Stimulated activated effector memory CD8-positive, alpha-beta T cell treated with anti-CD3 and anti-CD28 coated beads, Interleukin-12 subunit alpha, Interleukin-12 subunit beta, amount 100 ng/mL, for 72 hours (primary cell): ENCODE data around the gene NPAS2.
A peak's percentile ranks its signal among the peaks of the same experiment; 100 is the strongest.

Experiments used
- ATAC-seq: fragments of 150-1000 bp; cut with Tn5 transposase; 2 replicates; pipeline ENCODE4 v1.10.0; 2021
- DNase-seq, 2 donors: peaks; one replicate each; pipeline ENCODE4 v3.0.0; 2021 to 2022; ENCODE audit warnings: low spot score in 2 of 2
- H3K27ac Mint-ChIP-seq: one replicate; pipeline ENCODE4 v1.8.0; 2022; ENCODE audit warnings: mild to moderate bottlenecking, mixed read lengths
- H3K36me3 Mint-ChIP-seq: one replicate; pipeline ENCODE4 v1.8.0; 2022; ENCODE audit warnings: mild to moderate bottlenecking, mixed read lengths
- H3K4me1 Mint-ChIP-seq: one replicate; pipeline ENCODE4 v1.8.0; 2022; ENCODE audit warnings: mixed read lengths
- H3K4me3 Mint-ChIP-seq: one replicate; pipeline ENCODE4 v1.8.0; 2022; ENCODE audit warnings: mild to moderate bottlenecking, mixed read lengths
- H3K9me3 Mint-ChIP-seq: one replicate; pipeline ENCODE4 v1.8.0; 2022; ENCODE audit warnings: mixed read lengths

NPAS2 gene

GRCh38 chr2:100875516-100876230, 55.7 kb downstream of the NPAS2 start:
- H3K36me3 Mint-ChIP-seq: no peaks in the 10 kb centered on the region
- H3K27ac Mint-ChIP-seq: no peak overlapping the region
- H3K4me1 Mint-ChIP-seq: no peaks in the 10 kb centered on the region
- no peak overlapping the region for H3K4me3 Mint-ChIP-seq
- no peak for DNase-seq
- ATAC-seq: no peak
- H3K9me3 Mint-ChIP-seq: no peaks in the 10 kb centered on the region

DNA sequence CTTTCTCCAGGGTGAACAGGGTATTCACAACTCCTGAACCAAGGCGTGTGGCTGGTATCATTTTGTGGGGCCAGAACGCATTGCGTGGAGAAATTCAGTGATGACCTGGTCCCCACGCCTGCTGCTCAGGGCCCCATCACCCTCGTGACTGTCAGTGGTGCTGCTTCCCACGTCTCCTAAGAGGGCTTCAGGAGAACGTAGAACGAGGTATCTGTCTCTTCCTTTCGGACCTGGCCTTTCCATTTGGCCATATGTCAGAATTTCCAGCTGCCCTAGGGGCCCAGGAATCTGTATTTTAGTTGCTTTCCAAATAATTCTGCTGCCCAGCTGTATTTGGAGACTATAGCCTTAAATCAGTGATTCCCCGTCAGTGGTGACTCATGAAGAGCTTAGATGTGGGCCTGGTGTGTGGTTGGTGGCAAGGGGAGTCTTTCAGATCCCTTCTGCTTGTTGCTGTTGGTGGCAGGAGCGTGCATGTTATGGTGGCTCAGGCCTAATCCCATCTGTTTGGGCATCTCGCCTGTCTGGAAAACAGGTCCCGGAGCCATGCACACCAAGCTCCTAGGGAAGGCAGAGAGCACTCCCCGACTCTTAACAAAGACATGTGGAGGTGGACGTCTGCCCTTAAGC, 56.4 kb downstream of the NPAS2 start:
- DNase-seq (no peak), ATAC-seq (no peak)
- no peaks in the 10 kb centered on the region for H3K9me3 Mint-ChIP-seq
- no peaks in the 10 kb centered on the region for H3K4me1 Mint-ChIP-seq
- H3K27ac Mint-ChIP-seq: no peak overlapping the region
- H3K36me3 Mint-ChIP-seq: no peaks in the 10 kb centered on the region
- H3K4me3 Mint-ChIP-seq: no peak overlapping the region

DNA sequence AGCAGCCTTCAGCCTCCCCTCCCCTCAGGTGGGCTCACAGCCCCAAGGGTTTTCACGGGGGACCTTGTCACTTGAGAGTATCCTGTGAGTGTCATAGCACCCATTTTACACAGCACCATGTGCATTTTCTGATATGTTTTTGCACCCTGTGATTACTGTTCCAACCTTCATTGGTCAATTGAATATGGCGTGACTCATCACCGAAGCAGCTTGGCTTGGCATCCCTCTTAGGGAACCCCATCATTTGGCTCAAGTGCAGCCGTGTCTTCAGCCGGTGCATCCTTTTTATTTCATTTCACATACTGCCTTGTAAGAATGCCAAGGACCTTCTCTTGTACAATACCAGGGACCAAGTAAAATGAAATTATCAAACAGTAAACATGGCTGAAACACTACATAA, 57.6 kb downstream of the NPAS2 start:
- no peaks in the 10 kb centered on the region for H3K36me3 Mint-ChIP-seq
- no peak overlapping the region for H3K27ac Mint-ChIP-seq
- no peak overlapping the region for H3K4me3 Mint-ChIP-seq
- DNase-seq (no peak), ATAC-seq (no peak)
- H3K9me3 Mint-ChIP-seq: no peaks in the 10 kb centered on the region
- no peaks in the 10 kb centered on the region for H3K4me1 Mint-ChIP-seq

DNA sequence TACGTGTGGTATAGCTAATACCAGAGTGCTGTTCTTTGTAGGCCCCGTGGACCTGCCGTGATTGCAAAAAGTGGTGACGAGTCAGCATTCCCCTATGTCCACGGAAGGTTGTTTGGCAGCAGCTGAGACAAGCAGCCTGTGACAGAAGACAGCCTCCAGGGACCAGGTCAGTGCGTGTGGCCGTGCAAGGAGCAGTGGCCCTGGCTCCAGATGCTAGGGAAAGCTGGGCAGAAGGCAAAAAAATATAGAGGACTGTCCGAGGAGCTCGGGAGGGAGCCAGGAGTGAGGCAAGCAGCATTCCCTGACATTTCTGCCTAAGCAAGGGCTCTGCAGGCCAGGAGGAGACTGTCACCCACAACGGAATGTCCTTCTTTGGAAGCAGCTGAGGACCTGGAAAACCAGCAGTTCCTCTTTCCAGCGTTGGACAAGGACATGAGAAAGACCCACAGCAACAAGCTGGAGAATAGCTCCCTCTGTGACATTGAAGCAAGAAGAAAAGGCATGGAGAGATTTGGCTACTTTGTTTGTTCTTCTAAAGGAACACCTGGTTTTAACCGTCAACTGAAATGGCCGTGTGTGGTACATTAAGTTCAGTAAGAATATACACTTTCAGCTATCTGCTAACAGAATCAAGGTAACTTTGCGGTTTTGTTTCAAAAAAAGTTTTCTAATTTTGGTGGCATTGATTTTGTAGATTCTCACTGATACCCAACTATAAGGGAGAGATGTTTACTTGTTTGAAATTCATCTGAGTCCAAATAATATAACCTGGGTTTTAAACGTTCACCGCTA, 58.3 kb downstream of the NPAS2 start:
- ATAC-seq: no peak
- Mint-ChIP-seq H3K27ac (no peak overlapping the region), H3K9me3 (no peaks in the 10 kb centered on the region), H3K4me3 (no peak overlapping the region), H3K4me1 (no peaks in the 10 kb centered on the region), H3K36me3 (no peaks in the 10 kb centered on the region)
- no peak for DNase-seq

- no peak for ATAC-seq
- Mint-ChIP-seq H3K4me1 (no peaks in the 10 kb centered on the region), H3K27ac (no peak overlapping the region), H3K9me3 (no peaks in the 10 kb centered on the region), H3K36me3 (no peaks in the 10 kb centered on the region), H3K4me3 (no peak overlapping the region)
- DNase-seq: no peak
Observed at GRCh38 chr2:100879296-100879695, 59.4 kb downstream of the NPAS2 start.

GRCh38 chr2:100880036-100880435, 60.1 kb downstream of the NPAS2 start:
- no peak for ATAC-seq
- Mint-ChIP-seq H3K27ac (no peak overlapping the region), H3K4me3 (no peak overlapping the region), H3K9me3 (no peaks in the 10 kb centered on the region), H3K4me1 (no peaks in the 10 kb centered on the region), H3K36me3 (no peaks in the 10 kb centered on the region)
- no peak for DNase-seq

DNA sequence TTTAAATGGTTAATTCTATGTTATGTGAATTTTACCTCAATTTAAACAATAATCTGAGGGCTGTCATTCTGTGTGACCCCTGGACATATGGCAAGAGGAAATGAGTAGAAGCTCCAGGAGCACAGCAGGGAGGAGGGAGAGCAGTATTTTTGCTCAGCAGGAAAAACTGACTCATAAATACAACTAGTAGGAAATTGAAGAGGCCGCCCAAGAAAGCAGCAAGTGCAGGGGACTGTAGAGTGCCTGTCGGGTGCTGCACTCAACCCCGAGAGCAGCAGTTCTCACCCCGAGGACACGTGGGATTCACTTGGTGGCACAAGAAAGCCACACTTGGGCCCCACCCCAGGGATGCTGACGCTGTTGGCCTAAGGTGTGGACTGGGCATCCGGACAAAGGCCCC, 60.8 kb downstream of the NPAS2 start:
- no peak overlapping the region for H3K27ac Mint-ChIP-seq
- DNase-seq (no peak), ATAC-seq (no peak)
- no peaks in the 10 kb centered on the region for H3K9me3 Mint-ChIP-seq
- H3K4me3 Mint-ChIP-seq: no peak overlapping the region
- H3K4me1 Mint-ChIP-seq: no peaks in the 10 kb centered on the region
- no peaks in the 10 kb centered on the region for H3K36me3 Mint-ChIP-seq

- no peak overlapping the region for H3K27ac Mint-ChIP-seq
- peak; percentile 76 for ATAC-seq
Observed at GRCh38 chr2:100882645-100883613, 63.0 kb downstream of the NPAS2 start.

DNA sequence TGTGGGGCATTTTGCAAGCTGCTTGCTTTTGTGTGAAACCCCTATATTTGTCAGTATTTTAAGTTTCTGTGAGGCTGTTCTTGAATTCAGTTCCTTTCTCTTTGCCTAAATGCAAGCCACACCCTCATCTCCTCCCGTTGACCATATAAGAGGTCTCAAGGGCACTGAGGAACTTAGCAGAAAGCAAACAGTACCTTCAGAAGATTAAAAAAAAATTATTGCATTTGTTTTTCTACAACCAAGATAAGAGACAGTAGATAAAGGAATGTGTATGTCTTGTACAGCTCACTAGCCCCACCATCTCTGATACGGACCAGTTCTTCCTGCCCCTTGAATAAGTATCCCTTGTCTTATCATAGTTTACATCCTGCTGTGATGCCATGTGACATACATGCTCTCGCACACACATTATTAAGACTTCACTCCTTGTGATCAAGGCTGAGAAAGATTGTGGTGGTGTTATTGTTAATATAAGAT, 64.2 kb downstream of the NPAS2 start:
- Mint-ChIP-seq H3K27ac (no peak overlapping the region), H3K36me3 (no peaks in the 10 kb centered on the region), H3K9me3 (no peaks in the 10 kb centered on the region)

More at GRCh38 chr2:100882645-100883613, 63.0 kb downstream of the NPAS2 start:
- Mint-ChIP-seq H3K4me1 (no peaks in the 10 kb centered on the region), H3K36me3 (no peaks in the 10 kb centered on the region), H3K4me3 (no peak overlapping the region), H3K9me3 (no peaks in the 10 kb centered on the region)
- DNase-seq: no peak

DNA sequence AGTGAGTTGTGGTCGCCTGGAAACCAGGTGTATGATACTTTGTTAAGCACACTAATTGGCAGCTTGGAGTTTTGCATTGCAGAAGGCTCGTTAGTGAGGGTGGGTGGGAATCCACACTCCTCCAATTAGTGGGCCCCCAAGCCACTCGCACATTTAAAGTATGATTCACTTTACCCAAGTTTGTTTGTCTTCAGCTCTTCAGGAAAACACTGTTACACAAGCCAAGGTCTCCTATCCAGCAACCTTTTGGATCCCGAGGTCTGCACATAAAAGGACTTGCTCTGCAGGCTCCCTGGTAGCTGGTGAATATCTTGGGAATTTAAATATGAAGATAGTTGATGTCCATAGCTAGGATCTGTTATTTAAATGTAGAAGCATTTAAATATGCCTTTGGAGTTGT, 66.1 kb downstream of the NPAS2 start:
- H3K27ac Mint-ChIP-seq: no peak overlapping the region
- DNase-seq (no peak), ATAC-seq (no peak)
- no peaks in the 10 kb centered on the region for H3K36me3 Mint-ChIP-seq
- no peak overlapping the region for H3K4me3 Mint-ChIP-seq
- no peaks in the 10 kb centered on the region for H3K4me1 Mint-ChIP-seq
- no peaks in the 10 kb centered on the region for H3K9me3 Mint-ChIP-seq

More for the DNA sequence above, 64.2 kb downstream of the NPAS2 start:
- Mint-ChIP-seq H3K4me3 (no peak overlapping the region), H3K4me1 (no peaks in the 10 kb centered on the region)
- ATAC-seq (no peak), DNase-seq (no peak)

DNA sequence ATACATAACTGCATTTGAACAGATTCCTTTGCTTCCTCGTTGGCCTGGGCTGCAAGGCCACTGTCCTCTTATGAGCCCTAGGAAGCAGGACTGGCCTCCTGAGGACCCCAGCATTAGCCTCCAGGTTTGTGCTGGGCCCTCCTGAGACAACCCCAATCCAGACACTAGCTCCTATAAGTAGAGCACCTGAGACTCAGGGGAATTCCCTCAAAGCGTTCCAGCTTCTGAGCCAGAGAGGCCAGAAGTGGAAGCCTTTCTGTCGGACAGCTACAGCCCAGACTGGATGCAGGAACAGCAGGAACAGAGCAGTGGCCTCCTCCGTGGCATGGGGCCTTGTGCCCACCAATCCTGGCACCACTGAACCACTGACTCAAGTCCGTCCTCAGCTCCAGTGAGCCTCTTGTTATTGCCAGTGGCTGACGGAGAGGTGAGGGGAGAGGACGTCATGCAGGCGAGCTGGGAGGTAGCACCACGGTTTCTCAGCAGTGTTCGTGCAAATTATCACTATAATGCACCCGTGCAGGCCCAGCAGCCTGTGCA, 67.2 kb downstream of the NPAS2 start:
- H3K9me3 Mint-ChIP-seq: no peaks in the 10 kb centered on the region
- H3K27ac Mint-ChIP-seq: no peak overlapping the region
- ATAC-seq: no peak
- DNase-seq: no peak
- no peak overlapping the region for H3K4me3 Mint-ChIP-seq
- no peaks in the 10 kb centered on the region for H3K4me1 Mint-ChIP-seq
- no peaks in the 10 kb centered on the region for H3K36me3 Mint-ChIP-seq

GRCh38 chr2:100887713-100888495, 68.0 kb downstream of the NPAS2 start:
- Mint-ChIP-seq H3K4me3 (no peak overlapping the region), H3K36me3 (no peaks in the 10 kb centered on the region), H3K9me3 (no peaks in the 10 kb centered on the region), H3K27ac (no peak overlapping the region), H3K4me1 (no peaks in the 10 kb centered on the region)
- ATAC-seq (no peak), DNase-seq (no peak)

DNA sequence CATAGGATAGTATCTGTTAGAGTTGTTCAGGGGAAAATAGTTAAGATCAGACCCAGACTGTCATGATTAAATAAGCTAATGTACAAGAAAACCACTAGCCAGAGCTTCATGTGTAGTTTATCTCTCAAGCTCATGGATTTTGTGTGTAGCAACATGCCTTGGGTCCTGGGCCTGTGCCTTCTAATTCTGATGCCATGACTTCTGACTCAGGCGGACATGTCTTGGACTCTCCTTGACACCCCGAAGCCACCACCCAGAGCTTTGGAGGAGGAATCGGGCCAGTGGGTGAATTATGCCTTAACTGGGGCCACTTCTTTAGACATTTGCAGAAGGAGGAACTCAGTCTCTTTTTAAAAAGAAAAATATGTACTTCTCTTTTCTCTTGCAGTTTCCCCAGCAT, 68.7 kb downstream of the NPAS2 start:
- no peaks in the 10 kb centered on the region for H3K9me3 Mint-ChIP-seq
- H3K36me3 Mint-ChIP-seq: no peaks in the 10 kb centered on the region
- no peak for DNase-seq
- no peaks in the 10 kb centered on the region for H3K4me1 Mint-ChIP-seq
- H3K27ac Mint-ChIP-seq: no peak overlapping the region
- ATAC-seq: no peak
- no peak overlapping the region for H3K4me3 Mint-ChIP-seq

DNA sequence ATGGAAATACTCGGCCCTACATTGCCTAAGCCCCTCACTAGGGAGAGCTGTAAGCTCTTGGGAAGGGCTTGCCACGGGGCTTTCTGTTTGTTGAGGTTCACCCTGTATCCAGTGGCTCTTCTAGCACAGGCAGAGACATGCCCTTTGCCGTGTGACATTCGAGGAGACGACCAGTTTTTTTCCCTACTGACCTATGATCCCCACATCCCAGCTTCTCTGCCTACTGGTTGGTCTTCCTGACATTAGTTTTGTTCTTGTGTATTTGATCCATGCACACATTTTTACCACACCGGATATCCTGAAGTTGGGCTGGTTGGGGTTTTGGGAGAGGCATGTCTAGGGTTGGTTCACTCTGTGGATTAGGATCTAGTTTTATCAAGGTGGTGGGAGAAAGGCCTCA, 69.3 kb downstream of the NPAS2 start:
- no peaks in the 10 kb centered on the region for H3K4me1 Mint-ChIP-seq
- H3K36me3 Mint-ChIP-seq: no peaks in the 10 kb centered on the region
- DNase-seq: no peak
- no peak for ATAC-seq
- no peak overlapping the region for H3K4me3 Mint-ChIP-seq
- no peak overlapping the region for H3K27ac Mint-ChIP-seq
- no peaks in the 10 kb centered on the region for H3K9me3 Mint-ChIP-seq
